GM21717 (cell line): ENCODE results near the gene ANTXR1.
"Not testable (repeated sequence)": the region's sequence is repeated elsewhere in the genome, so short reads cannot be mapped to it uniquely, and the experiment has no call there.

ENCODE experiments used
- ATAC-seq: cut with Tn5 transposase; IDR thresholded peaks from one replicate; pipeline ENCODE4 v1.9.1; 2021; ENCODE audit warnings: mild to moderate bottlenecking, moderate library complexity; ENCODE audit not compliant: unreplicated experiment

ANTXR1 gene

GRCh38 chr2:69223759-69224511 is 211.0 kb downstream of the ANTXR1 start:
- no peak for ATAC-seq

- ATAC-seq, result no peak
Observed at GRCh38 chr2:69224512-69224837, 211.5 kb downstream of the ANTXR1 start.

- no peak for ATAC-seq
Observed at GRCh38 chr2:69225933-69226332, 213.0 kb downstream of the ANTXR1 start.

- no peak for ATAC-seq
Observed at GRCh38 chr2:69226903-69227302, 213.9 kb downstream of the ANTXR1 start.

- ATAC-seq, result no peak
Observed at GRCh38 chr2:69227716-69228115, 214.7 kb downstream of the ANTXR1 start.

GRCh38 chr2:69230946-69231345 is 218.0 kb downstream of the ANTXR1 start:
- not testable (repeated sequence) for ATAC-seq

- no peak for ATAC-seq
Observed at GRCh38 chr2:69231612-69232277, 218.8 kb downstream of the ANTXR1 start.

- not testable (repeated sequence) for ATAC-seq
Observed at GRCh38 chr2:69235835-69236234, 222.9 kb downstream of the ANTXR1 start.

GRCh38 chr2:69237070-69237670 is 224.2 kb downstream of the ANTXR1 start:
- ATAC-seq, result no peak

- ATAC-seq, result no peak
Observed at GRCh38 chr2:69238449-69239031, 225.6 kb downstream of the ANTXR1 start.

- ATAC-seq, result no peak
Observed at GRCh38 chr2:69241093-69241492, 228.1 kb downstream of the ANTXR1 start.

GRCh38 chr2:69241664-69242514 is 228.9 kb downstream of the ANTXR1 start:
- no peak for ATAC-seq

- ATAC-seq, result no peak
Observed at GRCh38 chr2:69242651-69243051, 229.7 kb downstream of the ANTXR1 start.

- ATAC-seq, result no peak
Observed at GRCh38 chr2:69243652-69244051, 230.7 kb downstream of the ANTXR1 start.

- ATAC-seq, result no peak
Observed at GRCh38 chr2:69244882-69245281, 231.9 kb downstream of the ANTXR1 start.

GRCh38 chr2:69247583-69247982 is 234.6 kb downstream of the ANTXR1 start:
- ATAC-seq, result no peak

GRCh38 chr2:69248232-69248631 is 235.3 kb downstream of the ANTXR1 start:
- ATAC-seq, result no peak

GRCh38 chr2:69250981-69251380 is 238.0 kb downstream of the ANTXR1 start:
- ATAC-seq, result no peak

- ATAC-seq, result no peak
Observed at GRCh38 chr2:69251943-69252342, 239.0 kb downstream of the ANTXR1 start.

GRCh38 chr2:69253112-69253511 is 240.1 kb downstream of the ANTXR1 start:
- ATAC-seq, result no peak
